ENCODE results near the gene STARD5. TPM values are rescaled to one million over a fixed set of nuclear protein-coding genes. Genes with fewer than 3 reads are reported as not detected.

The STARD5 gene
- total RNA-seq, 1 donor from 2014 or later: 5.2 TPM

- no peak overlapping the region for H3K27ac ChIP-seq
- H3K4me3 ChIP-seq: no peak overlapping the region
- intact Hi-C loops (cut with DNase I): no loop called here
- no peaks in the 10 kb centered on the region for H3K36me3 ChIP-seq
- H3K4me1 ChIP-seq: peaks cover 5% of the 10 kb centered on the region
- no peaks in the 10 kb centered on the region for H3K27me3 ChIP-seq (ENCODE audit: low read depth)
- H3K9me3 ChIP-seq: no peaks in the 10 kb centered on the region
- no peak for ATAC-seq
- TF ChIP-seq, protein P1, sequence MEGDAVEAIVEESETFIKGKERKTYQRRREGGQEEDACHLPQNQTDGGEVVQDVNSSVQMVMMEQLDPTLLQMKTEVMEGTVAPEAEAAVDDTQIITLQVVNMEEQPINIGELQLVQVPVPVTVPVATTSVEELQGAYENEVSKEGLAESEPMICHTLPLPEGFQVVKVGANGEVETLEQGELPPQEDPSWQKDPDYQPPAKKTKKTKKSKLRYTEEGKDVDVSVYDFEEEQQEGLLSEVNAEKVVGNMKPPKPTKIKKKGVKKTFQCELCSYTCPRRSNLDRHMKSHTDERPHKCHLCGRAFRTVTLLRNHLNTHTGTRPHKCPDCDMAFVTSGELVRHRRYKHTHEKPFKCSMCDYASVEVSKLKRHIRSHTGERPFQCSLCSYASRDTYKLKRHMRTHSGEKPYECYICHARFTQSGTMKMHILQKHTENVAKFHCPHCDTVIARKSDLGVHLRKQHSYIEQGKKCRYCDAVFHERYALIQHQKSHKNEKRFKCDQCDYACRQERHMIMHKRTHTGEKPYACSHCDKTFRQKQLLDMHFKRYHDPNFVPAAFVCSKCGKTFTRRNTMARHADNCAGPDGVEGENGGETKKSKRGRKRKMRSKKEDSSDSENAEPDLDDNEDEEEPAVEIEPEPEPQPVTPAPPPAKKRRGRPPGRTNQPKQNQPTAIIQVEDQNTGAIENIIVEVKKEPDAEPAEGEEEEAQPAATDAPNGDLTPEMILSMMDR (IDR thresholded peaks at IDR 0.05): no peak
- DNase-seq: no peak
These were observed 13.3 kb upstream of the STARD5 start for GRCh38 chr15:81337241-81337640.

DNA sequence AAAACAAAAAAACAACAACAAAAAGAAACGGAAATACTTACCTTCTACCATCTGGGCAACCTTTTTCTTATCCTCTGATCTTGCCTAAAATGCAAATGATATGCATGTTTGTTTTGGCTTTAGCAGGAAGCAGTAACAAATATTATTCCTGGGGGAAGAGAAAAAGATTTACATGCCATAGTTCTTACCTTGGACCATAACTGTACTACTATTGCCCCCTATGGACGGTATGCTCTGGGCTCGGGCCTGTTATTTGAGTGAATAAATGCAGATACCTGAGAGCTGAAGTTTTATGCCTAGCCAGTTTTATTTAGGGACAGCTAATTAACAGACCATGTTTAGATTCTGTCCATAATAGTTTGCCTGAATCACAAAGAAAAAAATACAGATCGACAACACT, 12.6 kb upstream of the STARD5 start:
- intact Hi-C loops (cut with DNase I): no loop called here

GRCh38 chr15:81335631-81336030, 11.7 kb upstream of the STARD5 start:
- Histone ChIP-seq H3K9me3 (no peaks in the 10 kb centered on the region), H3K27ac (no peak overlapping the region), H3K4me3 (no peak overlapping the region), H3K27me3 (ENCODE audit: low read depth) (no peaks in the 10 kb centered on the region), H3K36me3 (no peaks in the 10 kb centered on the region), H3K4me1 (peaks cover 5% of the 10 kb centered on the region)
- DNase-seq (no peak), ATAC-seq (no peak)
- intact Hi-C loops (cut with DNase I): no loop called here
- TF ChIP-seq, protein P1 (IDR thresholded peaks at IDR 0.05): no peak

More for the DNA sequence above, 12.6 kb upstream of the STARD5 start:
- DNase-seq: no peak
- H3K27ac ChIP-seq: no peak overlapping the region
- TF ChIP-seq, protein P1 (IDR thresholded peaks at IDR 0.05): peak; percentile 31
- peaks cover 5% of the 10 kb centered on the region for H3K4me1 ChIP-seq
- no peaks in the 10 kb centered on the region for H3K27me3 ChIP-seq (ENCODE audit: low read depth)
- no peaks in the 10 kb centered on the region for H3K9me3 ChIP-seq
- ATAC-seq: no peak
- no peak overlapping the region for H3K4me3 ChIP-seq
- H3K36me3 ChIP-seq: no peaks in the 10 kb centered on the region

DNA sequence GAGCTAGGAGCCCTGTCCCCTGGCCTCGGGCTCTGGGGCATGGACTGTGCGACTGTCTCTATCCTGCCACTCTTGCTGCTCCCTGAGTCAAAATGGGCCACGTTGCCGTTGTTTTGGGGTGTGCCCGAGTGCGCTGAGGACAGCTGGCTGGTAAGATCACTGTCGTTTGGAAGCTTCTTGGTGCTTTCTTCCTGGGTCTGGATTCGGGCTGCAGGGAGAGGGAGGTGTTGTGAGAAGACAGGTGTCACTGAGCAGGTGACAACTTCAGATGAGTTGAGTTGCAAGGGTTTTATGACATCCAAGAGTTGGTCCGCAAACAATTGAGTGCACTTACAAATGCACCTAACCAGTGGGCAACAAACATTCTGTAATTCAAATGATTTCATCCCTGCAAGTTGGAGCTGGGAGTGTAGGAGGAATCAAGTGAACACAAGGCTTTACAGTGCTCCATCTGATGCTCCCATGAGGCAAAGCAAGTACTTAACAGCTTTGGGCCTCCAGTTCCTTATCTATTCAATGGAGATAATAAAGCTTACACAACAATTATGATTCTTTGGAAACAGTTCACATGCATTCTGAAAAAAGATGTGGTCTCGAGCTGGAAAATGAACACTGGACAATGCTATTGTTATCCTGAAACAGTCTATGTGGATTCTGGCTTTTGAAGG, 11.0 kb upstream of the STARD5 start:
- Histone ChIP-seq H3K27me3 (ENCODE audit: low read depth) (no peaks in the 10 kb centered on the region), H3K4me1 (peaks cover 5% of the 10 kb centered on the region), H3K27ac (no peak overlapping the region), H3K4me3 (no peak overlapping the region), H3K9me3 (no peaks in the 10 kb centered on the region), H3K36me3 (no peaks in the 10 kb centered on the region)
- TF ChIP-seq, protein P1 (IDR thresholded peaks at IDR 0.05): no peak
- no peak for ATAC-seq
- DNase-seq: no peak
- intact Hi-C loops (cut with DNase I): no loop called here

GRCh38 chr15:81333363-81333762, 9.4 kb upstream of the STARD5 start:
- TF ChIP-seq, protein P1 (IDR thresholded peaks at IDR 0.05): no peak
- intact Hi-C loops (cut with DNase I): no loop called here

More at GRCh38 chr15:81333363-81333762, 9.4 kb upstream of the STARD5 start:
- DNase-seq (no peak), ATAC-seq (no peak)
- no peaks in the 10 kb centered on the region for H3K27me3 ChIP-seq (ENCODE audit: low read depth)
- no peaks in the 10 kb centered on the region for H3K36me3 ChIP-seq
- H3K27ac ChIP-seq: no peak overlapping the region
- H3K4me1 ChIP-seq: peaks cover 2% of the 10 kb centered on the region
- H3K9me3 ChIP-seq: no peaks in the 10 kb centered on the region
- no peak overlapping the region for H3K4me3 ChIP-seq
